PFSK-1 (cell line): Measurements from ENCODE around the gene ATG9B.

Experiments
- FOXP2 ChIP-seq: optimal IDR thresholded peaks from 2 replicates; pipeline ENCODE3; 2011; ENCODE audit warnings: borderline replicate concordance, control low read depth, inconsistent platforms; ENCODE audit not compliant: insufficient read depth; ENCODE audit errors: extremely low read length, extremely low read depth
- POLR2AphosphoS5 ChIP-seq: IDR thresholded peaks from 2 replicates; pipeline ENCODE4 v1.6.1; 2012; ENCODE audit warnings: low read depth, mild to moderate bottlenecking, control low read depth, low read length, moderate library complexity
- SIN3A ChIP-seq: IDR thresholded peaks from 2 replicates; pipeline ENCODE4 v1.6.1; 2012; ENCODE audit warnings: mild to moderate bottlenecking, low read length, moderate library complexity, borderline replicate concordance; ENCODE audit not compliant: insufficient read depth
- TAF1 ChIP-seq: IDR thresholded peaks from 2 replicates; pipeline ENCODE4 v1.6.1; 2012; ENCODE audit warnings: low read length, control low read depth, borderline replicate concordance; ENCODE audit not compliant: insufficient read depth
- TF ChIP-seq, protein P1 (sequence below), 2 experiments: IDR thresholded peaks; 2 replicates each; pipeline versions ENCODE4 v1.6.1 to v1.8.0; 2011 to 2012; ENCODE audit warnings: low read depth in 2 of 2, low read length in 2 of 2, control low read depth in 1 of 2, inconsistent platforms in 1 of 2, mild to moderate bottlenecking in 1 of 2, moderate library complexity in 1 of 2; ENCODE audit not compliant: insufficient read depth in 1 of 2

Gene ATG9B

GRCh38 chr7:150993511-150993910 is 30.8 kb downstream of the ATG9B start:
- TF ChIP-seq FOXP2 = no peak
- TF ChIP-seq, protein P1, sequence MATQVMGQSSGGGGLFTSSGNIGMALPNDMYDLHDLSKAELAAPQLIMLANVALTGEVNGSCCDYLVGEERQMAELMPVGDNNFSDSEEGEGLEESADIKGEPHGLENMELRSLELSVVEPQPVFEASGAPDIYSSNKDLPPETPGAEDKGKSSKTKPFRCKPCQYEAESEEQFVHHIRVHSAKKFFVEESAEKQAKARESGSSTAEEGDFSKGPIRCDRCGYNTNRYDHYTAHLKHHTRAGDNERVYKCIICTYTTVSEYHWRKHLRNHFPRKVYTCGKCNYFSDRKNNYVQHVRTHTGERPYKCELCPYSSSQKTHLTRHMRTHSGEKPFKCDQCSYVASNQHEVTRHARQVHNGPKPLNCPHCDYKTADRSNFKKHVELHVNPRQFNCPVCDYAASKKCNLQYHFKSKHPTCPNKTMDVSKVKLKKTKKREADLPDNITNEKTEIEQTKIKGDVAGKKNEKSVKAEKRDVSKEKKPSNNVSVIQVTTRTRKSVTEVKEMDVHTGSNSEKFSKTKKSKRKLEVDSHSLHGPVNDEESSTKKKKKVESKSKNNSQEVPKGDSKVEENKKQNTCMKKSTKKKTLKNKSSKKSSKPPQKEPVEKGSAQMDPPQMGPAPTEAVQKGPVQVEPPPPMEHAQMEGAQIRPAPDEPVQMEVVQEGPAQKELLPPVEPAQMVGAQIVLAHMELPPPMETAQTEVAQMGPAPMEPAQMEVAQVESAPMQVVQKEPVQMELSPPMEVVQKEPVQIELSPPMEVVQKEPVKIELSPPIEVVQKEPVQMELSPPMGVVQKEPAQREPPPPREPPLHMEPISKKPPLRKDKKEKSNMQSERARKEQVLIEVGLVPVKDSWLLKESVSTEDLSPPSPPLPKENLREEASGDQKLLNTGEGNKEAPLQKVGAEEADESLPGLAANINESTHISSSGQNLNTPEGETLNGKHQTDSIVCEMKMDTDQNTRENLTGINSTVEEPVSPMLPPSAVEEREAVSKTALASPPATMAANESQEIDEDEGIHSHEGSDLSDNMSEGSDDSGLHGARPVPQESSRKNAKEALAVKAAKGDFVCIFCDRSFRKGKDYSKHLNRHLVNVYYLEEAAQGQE (IDR thresholded peaks at IDR 0.05; ENCODE audit: insufficient read depth in 1 of 2, low read depth in 2 of 2, low read length in 2 of 2) = no peak
- no peak for TF ChIP-seq TAF1
- no peak for TF ChIP-seq SIN3A
- no peak for TF ChIP-seq POLR2AphosphoS5

DNA sequence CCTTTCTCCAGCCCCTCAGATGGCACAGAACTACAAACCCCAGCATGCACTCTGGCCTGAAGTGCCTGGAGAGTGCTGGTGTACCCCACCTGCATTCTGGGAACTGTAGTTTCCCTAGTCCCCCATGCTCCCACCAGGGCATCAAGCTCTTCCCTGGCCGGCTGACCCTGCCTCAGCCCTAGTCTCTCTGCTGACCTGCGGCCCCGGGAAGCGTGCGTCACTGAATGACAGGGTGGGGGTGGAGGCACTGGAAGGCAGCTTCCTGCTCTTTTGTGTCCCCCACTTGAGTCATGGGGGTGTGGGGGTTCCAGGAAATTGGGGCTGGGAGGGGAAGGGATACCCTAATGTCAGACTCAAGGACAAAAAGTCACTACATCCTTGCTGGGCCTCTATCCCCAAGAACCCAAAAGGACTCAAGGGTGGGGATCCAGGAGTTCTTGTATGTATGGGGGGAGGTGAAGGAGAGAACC is 31.4 kb downstream of the ATG9B start:
- no peak for TF ChIP-seq SIN3A

DNA sequence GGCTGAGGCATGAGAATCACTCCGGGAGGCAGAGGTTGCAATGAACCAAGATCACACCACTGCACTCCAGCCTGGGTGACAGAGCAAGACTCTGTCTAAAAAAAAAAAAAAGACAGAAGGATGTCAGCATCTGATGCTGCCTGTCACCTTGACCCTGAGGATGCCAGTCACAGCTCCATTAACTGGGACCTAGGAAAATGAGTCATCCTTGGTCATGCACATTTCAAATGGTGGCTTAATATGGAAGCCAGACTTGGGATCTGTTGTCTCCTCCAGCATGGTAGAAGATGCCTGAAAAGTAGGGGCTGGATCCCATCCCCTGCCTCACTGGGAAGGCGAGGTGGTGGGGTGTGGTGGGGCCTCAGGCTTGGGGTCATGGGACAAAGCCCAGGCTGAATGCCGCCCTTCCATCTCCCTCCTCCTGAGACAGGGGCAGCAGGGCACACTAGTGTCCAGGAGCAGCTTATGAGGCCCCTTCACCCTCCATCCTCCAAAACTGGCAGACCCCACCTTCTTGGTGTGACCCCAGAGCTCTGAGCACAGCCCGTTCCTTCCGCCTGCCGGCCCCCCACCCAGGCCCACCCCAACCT is 32.1 kb downstream of the ATG9B start:
- TF ChIP-seq TAF1 = no peak

- no peak for TF ChIP-seq TAF1
- no peak for TF ChIP-seq FOXP2
- TF ChIP-seq SIN3A = no peak
- TF ChIP-seq POLR2AphosphoS5 = no peak
- TF ChIP-seq, protein P1 (IDR thresholded peaks at IDR 0.05; ENCODE audit: insufficient read depth in 1 of 2, low read depth in 2 of 2, low read length in 2 of 2) = no peak
These were observed 33.7 kb downstream of the ATG9B start, which contains the start of gene NOS3 for GRCh38 chr7:150990416-150991186. Gene NOS3 (plus strand): TSS chr7:150991017. CDS start chr7:150993804, 2,787 bp downstream.

GRCh38 chr7:150989456-150989855 is 34.8 kb downstream of the ATG9B start:
- TF ChIP-seq FOXP2 = no peak
- no peak for TF ChIP-seq TAF1
- no peak for TF ChIP-seq SIN3A
- TF ChIP-seq POLR2AphosphoS5 = no peak
- TF ChIP-seq, protein P1 (IDR thresholded peaks at IDR 0.05; ENCODE audit: insufficient read depth in 1 of 2, low read depth in 2 of 2, low read length in 2 of 2) = no peak

- TF ChIP-seq FOXP2 (no peak), POLR2AphosphoS5 (no peak), TAF1 (no peak), SIN3A (no peak)
- TF ChIP-seq, protein P1 (IDR thresholded peaks at IDR 0.05; ENCODE audit: insufficient read depth in 1 of 2, low read depth in 2 of 2, low read length in 2 of 2) = no peak
These were observed 35.8 kb downstream of the ATG9B start for GRCh38 chr7:150988230-150989226.
